ENCODE results near the gene JDP2.

JDP2 gene

DNA sequence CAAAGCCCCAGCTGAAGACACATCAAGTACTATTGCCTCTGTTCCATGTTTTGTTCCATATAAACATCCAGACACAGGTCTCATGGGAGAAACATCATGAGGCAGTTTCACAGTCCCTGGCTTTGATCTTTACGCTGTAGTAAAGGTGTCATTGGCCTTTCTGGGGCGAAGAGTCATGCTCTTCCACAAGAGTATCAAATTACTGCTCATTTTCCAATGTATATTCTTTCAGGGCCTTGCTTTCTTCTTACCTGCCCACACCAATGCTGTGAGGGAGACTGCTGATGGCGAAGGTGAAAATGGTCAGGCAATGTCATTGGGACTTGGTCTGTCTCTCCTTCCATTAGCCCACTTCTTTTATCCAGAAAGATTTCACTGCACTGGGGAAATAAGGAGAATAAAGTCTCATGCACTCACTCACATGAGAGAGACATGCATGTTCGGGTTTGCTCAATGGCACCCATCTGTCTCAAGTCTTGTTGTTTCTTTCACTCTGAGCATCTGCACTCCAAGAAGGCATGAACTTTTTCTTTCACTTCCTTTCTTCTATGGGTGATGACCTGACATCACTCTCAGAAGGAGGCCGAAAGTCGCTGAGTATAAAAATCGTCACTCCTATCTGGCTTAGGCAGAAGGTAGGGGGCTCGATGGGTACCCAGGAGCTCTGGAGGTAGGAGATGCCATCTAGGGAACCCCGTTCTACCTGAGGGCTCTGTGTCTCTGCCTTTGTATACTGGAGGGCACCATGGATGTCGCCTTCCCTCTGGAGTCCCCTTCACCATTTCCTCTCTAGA is 1.3 kb upstream of the JDP2 start:
- Histone ChIP-seq H4K20me1 (ENCODE audit: insufficient read depth, low read length) (no peaks in the 10 kb centered on the region), H3K36me3 (ENCODE audit: insufficient read depth, low read length) (peaks cover 5% of the 10 kb centered on the region; the same call in 1 of the 2 replicates), H3K4me2 (ENCODE audit: low read length) (peak overlapping the region; percentile 99), H3K9ac (ENCODE audit: low read length) (peak overlapping the region; percentile 78), H2AFZ (ENCODE audit: low read length) (no peak overlapping the region), H3K27me3 (ENCODE audit: insufficient read depth, low read length) (no peaks in the 10 kb centered on the region), H3K79me2 (ENCODE audit: insufficient read depth, low read length) (peaks cover 24% of the 10 kb centered on the region), H3K4me3 (ENCODE audit: low read depth, low read length, poor library complexity, severe bottlenecking) (peak overlapping the region; percentile 66), H3F3A (ENCODE audit: insufficient read depth, low read length) (no peaks in the 10 kb centered on the region), H3K4me1 (ENCODE audit: insufficient read depth, low read length, severe bottlenecking) (peaks cover 48% of the 10 kb centered on the region), H3K9me3 (ENCODE audit: low read length) (peaks cover 3% of the 10 kb centered on the region; the same call in 1 of the 2 replicates), H3K9me2 (ENCODE audit: low read depth, low read length) (no peaks in the 10 kb centered on the region), H3K27ac (ENCODE audit: low read depth, low read length, poor library complexity, severe bottlenecking) (peak overlapping the region; percentile 87)
- no peak for TF ChIP-seq EZH2 (IDR thresholded peaks at IDR 0.05; ENCODE audit: borderline replicate concordance, low read length)
- TF ChIP-seq, protein P1, sequence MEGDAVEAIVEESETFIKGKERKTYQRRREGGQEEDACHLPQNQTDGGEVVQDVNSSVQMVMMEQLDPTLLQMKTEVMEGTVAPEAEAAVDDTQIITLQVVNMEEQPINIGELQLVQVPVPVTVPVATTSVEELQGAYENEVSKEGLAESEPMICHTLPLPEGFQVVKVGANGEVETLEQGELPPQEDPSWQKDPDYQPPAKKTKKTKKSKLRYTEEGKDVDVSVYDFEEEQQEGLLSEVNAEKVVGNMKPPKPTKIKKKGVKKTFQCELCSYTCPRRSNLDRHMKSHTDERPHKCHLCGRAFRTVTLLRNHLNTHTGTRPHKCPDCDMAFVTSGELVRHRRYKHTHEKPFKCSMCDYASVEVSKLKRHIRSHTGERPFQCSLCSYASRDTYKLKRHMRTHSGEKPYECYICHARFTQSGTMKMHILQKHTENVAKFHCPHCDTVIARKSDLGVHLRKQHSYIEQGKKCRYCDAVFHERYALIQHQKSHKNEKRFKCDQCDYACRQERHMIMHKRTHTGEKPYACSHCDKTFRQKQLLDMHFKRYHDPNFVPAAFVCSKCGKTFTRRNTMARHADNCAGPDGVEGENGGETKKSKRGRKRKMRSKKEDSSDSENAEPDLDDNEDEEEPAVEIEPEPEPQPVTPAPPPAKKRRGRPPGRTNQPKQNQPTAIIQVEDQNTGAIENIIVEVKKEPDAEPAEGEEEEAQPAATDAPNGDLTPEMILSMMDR (IDR thresholded peaks at IDR 0.05; ENCODE audit: low read length), result no peak

DNA sequence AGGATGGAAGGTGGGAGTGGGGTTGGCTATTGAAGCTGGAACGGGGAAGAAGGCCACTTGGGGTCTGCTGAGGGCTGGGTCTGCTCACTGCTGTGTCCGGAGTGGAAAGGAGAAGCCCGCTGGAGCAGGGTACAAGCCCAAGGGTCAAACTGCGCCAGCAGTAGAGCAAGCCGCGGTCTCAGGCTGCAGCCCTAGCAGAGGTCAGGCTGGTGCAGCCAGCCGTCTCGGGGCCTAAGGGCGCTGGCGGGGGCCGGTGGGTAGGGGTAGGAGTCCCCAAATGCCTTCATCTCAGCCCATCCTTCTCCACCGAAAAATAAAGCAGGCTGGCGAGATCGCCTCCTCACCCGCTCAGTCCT is 718 bp upstream of the JDP2 start:
- Histone ChIP-seq H3K4me3 (ENCODE audit: low read depth, low read length, poor library complexity, severe bottlenecking) (peak overlapping the region; percentile 66), H3K4me1 (ENCODE audit: insufficient read depth, low read length, severe bottlenecking) (peaks cover 50% of the 10 kb centered on the region), H3K27me3 (ENCODE audit: insufficient read depth, low read length) (no peaks in the 10 kb centered on the region), H3K9me2 (ENCODE audit: low read depth, low read length) (no peaks in the 10 kb centered on the region), H3K79me2 (ENCODE audit: insufficient read depth, low read length) (peaks cover 24% of the 10 kb centered on the region), H4K20me1 (ENCODE audit: insufficient read depth, low read length) (no peaks in the 10 kb centered on the region), H3K9ac (ENCODE audit: low read length) (peak overlapping the region; percentile 78), H3K9me3 (ENCODE audit: low read length) (peaks cover 3% of the 10 kb centered on the region; the same call in 1 of the 2 replicates), H3F3A (ENCODE audit: insufficient read depth, low read length) (no peaks in the 10 kb centered on the region), H3K27ac (ENCODE audit: low read depth, low read length, poor library complexity, severe bottlenecking) (peak overlapping the region; percentile 87), H2AFZ (ENCODE audit: low read length) (no peak overlapping the region), H3K4me2 (ENCODE audit: low read length) (peak overlapping the region; percentile 99), H3K36me3 (ENCODE audit: insufficient read depth, low read length) (peaks cover 10% of the 10 kb centered on the region)
- TF ChIP-seq, protein P1 (IDR thresholded peaks at IDR 0.05; ENCODE audit: low read length), result no peak
- TF ChIP-seq EZH2 (IDR thresholded peaks at IDR 0.05; ENCODE audit: borderline replicate concordance, low read length), result no peak

DNA sequence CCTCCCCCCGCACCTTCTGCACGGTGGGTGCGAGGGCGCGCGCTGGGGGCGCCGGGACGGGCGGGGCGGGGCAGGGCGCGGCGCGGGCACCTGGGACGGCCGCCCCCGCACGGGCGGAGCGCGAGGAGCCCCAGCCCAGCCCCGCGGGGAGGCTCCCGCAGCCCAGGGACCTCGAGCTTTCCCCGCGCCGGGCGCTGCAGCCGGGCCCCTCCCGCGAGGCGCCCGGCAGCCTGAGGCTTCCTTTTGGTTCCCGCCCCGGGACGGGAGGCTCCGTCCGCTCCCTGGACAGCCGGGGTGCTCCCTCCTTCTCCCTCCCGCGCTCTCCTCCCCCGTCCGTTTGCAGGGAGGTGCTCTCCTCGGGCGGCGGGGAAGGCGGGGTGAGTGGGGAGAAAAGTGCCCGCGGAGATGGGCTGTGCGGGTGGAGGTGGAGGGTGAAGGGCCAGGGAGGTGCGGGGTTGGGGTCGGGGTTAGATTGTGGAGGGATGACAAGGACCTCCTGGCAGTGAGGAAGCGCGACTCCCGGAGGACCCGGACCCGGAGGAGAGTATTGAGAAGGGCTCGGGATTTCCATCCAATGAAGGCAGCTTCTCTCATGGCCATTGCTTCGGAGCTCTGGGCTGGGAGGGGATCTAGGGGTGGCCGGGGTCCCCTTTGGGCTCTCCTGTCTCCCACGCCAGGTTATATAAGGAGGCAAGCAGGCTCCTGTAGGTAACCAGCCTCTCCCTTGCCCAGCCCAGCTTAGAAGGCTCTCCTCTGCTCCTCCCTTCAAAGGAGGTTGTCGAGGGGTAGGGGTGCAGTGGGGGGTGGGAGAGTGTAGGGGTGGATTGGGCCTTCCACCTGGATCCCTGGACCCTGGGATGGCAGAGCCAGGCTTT is 645 bp downstream of the JDP2 start:
- Histone ChIP-seq H3K27ac (ENCODE audit: low read depth, low read length, poor library complexity, severe bottlenecking) (peak overlapping the region; percentile 84), H3K9me2 (ENCODE audit: low read depth, low read length) (no peaks in the 10 kb centered on the region), H3K9me3 (ENCODE audit: low read length) (peaks cover 3% of the 10 kb centered on the region; the same call in 1 of the 2 replicates), H3K4me2 (ENCODE audit: low read length) (peak overlapping the region; percentile 71), H4K20me1 (ENCODE audit: insufficient read depth, low read length) (no peaks in the 10 kb centered on the region), H3K4me1 (ENCODE audit: insufficient read depth, low read length, severe bottlenecking) (peaks cover 50% of the 10 kb centered on the region), H3K4me3 (ENCODE audit: low read depth, low read length, poor library complexity, severe bottlenecking) (peak overlapping the region; percentile 84), H3K36me3 (ENCODE audit: insufficient read depth, low read length) (peaks cover 20% of the 10 kb centered on the region), H3K27me3 (ENCODE audit: insufficient read depth, low read length) (no peaks in the 10 kb centered on the region), H2AFZ (ENCODE audit: low read length) (no peak overlapping the region), H3F3A (ENCODE audit: insufficient read depth, low read length) (no peaks in the 10 kb centered on the region), H3K79me2 (ENCODE audit: insufficient read depth, low read length) (peaks cover 24% of the 10 kb centered on the region), H3K9ac (ENCODE audit: low read length) (peak overlapping the region; percentile 91)
- TF ChIP-seq, protein P1 (IDR thresholded peaks at IDR 0.05; ENCODE audit: low read length), result no peak
- no peak for TF ChIP-seq EZH2 (IDR thresholded peaks at IDR 0.05; ENCODE audit: borderline replicate concordance, low read length)

All from OCI-LY1 (cell line).